Glutamatergic neuron (in vitro differentiated cells): ENCODE results near the gene MS4A8. TPM values are rescaled to one million over a fixed set of nuclear protein-coding genes. Genes with fewer than 3 reads are reported as not detected.

Experiments
- DNase-seq: peaks from one replicate; pipeline ENCODE4 v3.0.0; 2022
- H3K27ac Mint-ChIP-seq: one replicate; pipeline ENCODE4 v1.8.0; 2020; ENCODE audit warnings: mild to moderate bottlenecking, mixed read lengths, inconsistent platforms; ENCODE audit not compliant: unreplicated experiment
- H3K27me3 Mint-ChIP-seq: one replicate; pipeline ENCODE4 v1.8.0; 2020; ENCODE audit warnings: mild to moderate bottlenecking, moderate library complexity, mixed read lengths, inconsistent platforms; ENCODE audit not compliant: unreplicated experiment
- H3K36me3 Mint-ChIP-seq: one replicate; pipeline ENCODE4 v1.8.0; 2020; ENCODE audit warnings: mild to moderate bottlenecking, mixed read lengths, inconsistent platforms; ENCODE audit not compliant: unreplicated experiment
- H3K4me1 Mint-ChIP-seq: one replicate; pipeline ENCODE4 v1.8.0; 2020; ENCODE audit warnings: mild to moderate bottlenecking, low read depth, mixed read lengths, inconsistent platforms; ENCODE audit not compliant: unreplicated experiment
- H3K4me3 Mint-ChIP-seq: one replicate; pipeline ENCODE4 v1.8.0; 2020; ENCODE audit warnings: mild to moderate bottlenecking, mixed read lengths, inconsistent platforms; ENCODE audit not compliant: unreplicated experiment
- H3K9me3 Mint-ChIP-seq: one replicate; pipeline ENCODE4 v1.8.0; 2020; ENCODE audit warnings: mild to moderate bottlenecking, moderate library complexity, mixed read lengths, inconsistent platforms; ENCODE audit not compliant: unreplicated experiment
- total RNA-seq: library from RNA; stranded (reverse); fragmentation: NEBNext Ultra II Directional; extraction: Animal tissue kit (Norgen Biotek cat#: 25700); gene quantifications from one replicate; pipeline ENCODE4 v1.2.1, GENCODE V29; 2021; ENCODE audit not compliant: unreplicated experiment
- TF ChIP-seq, protein P1 (sequence below): fragments of 200-600 bp; sonication (generic); IDR thresholded peaks from one replicate; pipeline ENCODE4 v1.5.0; 2021; ENCODE audit not compliant: partially characterized antibody, unreplicated experiment

MS4A8 gene
- total RNA-seq, 1 donor from 2014 or later, result not detected

DNA sequence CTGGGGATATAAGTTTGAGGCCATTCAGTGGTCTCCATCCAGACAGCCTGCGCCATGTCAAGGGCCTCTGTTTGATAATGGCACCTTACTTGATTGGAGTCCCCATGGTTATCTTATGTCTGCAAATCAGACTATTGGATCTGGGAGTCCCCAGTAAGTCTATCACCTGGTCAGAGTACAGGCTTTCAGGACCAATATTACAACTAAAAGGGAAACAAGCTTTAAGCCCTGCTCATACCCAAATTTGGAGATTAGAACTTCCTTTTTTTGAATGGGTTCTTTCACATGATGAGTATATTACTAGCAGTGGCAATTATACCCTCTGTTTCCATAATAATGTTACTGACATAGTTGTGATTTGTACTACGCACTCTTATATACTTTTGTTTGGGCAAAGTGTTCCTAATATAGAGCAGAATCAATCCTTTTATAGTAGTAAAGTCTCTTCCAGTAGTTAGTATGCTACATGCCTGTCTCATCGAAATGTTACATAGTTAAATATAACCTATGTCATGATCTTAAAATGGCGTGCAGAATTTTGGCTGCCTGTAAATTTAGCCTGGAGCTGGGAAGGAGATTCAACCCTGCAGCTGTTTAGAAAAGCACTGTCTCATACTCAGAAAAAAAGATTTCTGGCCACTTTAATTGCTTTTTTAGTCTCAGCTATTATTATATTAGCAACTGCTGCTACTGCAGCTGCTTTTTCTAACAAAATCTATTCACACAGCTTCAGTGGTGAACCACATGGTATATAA lies 62.2 kb downstream of the MS4A8 start:
- Mint-ChIP-seq H3K9me3 (no peaks in the 10 kb centered on the region), H3K27me3 (no peaks in the 10 kb centered on the region), H3K4me1 (no peaks in the 10 kb centered on the region), H3K4me3 (no peak overlapping the region), H3K27ac (no peak overlapping the region), H3K36me3 (no peaks in the 10 kb centered on the region)
- no peak for DNase-seq
- TF ChIP-seq, protein P1, sequence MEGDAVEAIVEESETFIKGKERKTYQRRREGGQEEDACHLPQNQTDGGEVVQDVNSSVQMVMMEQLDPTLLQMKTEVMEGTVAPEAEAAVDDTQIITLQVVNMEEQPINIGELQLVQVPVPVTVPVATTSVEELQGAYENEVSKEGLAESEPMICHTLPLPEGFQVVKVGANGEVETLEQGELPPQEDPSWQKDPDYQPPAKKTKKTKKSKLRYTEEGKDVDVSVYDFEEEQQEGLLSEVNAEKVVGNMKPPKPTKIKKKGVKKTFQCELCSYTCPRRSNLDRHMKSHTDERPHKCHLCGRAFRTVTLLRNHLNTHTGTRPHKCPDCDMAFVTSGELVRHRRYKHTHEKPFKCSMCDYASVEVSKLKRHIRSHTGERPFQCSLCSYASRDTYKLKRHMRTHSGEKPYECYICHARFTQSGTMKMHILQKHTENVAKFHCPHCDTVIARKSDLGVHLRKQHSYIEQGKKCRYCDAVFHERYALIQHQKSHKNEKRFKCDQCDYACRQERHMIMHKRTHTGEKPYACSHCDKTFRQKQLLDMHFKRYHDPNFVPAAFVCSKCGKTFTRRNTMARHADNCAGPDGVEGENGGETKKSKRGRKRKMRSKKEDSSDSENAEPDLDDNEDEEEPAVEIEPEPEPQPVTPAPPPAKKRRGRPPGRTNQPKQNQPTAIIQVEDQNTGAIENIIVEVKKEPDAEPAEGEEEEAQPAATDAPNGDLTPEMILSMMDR, result no peak

- no peaks in the 10 kb centered on the region for H3K9me3 Mint-ChIP-seq
- H3K4me1 Mint-ChIP-seq, result no peaks in the 10 kb centered on the region
- TF ChIP-seq, protein P1, result peak; percentile 70
- no peaks in the 10 kb centered on the region for H3K36me3 Mint-ChIP-seq
- no peak overlapping the region for H3K27ac Mint-ChIP-seq
- no peak for DNase-seq
- H3K4me3 Mint-ChIP-seq, result no peak overlapping the region
- peaks cover 3% of the 10 kb centered on the region for H3K27me3 Mint-ChIP-seq
These were observed 63.7 kb downstream of the MS4A8 start for GRCh38 chr11:60762851-60763691.

DNA sequence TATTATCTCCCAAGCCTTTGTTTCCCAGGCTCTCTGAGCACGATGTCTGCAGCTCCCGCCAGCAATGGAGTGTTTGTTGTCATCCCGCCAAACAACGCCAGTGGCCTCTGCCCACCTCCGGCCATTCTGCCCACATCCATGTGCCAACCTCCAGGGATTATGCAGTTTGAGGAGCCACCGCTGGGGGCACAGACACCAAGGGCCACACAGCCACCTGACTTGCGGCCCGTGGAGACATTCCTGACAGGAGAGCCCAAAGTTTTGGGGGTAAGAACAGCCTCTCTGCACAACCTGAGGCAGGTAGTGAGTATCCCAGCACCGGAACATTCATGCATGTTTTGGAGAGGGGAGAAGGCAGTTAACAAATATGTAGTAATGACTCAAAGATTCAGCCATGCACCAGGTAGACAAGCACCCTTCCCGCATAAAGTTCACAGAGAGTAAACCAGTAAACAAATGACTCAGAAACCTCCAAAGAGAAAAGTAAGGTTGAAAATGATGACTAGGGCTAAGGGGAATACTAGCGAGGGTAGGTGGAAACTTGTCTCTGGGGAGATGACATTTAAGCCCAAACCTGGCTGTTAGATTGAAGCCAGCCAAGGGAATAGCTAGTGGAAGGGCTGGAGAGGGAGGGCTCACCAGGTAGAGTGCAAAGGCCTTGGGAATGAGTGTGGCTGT lies 64.4 kb downstream of the MS4A8 start:
- Mint-ChIP-seq H3K27me3 (peaks cover 3% of the 10 kb centered on the region), H3K9me3 (peaks cover 3% of the 10 kb centered on the region), H3K27ac (no peak overlapping the region), H3K4me3 (no peak overlapping the region), H3K36me3 (no peaks in the 10 kb centered on the region), H3K4me1 (no peaks in the 10 kb centered on the region)
- TF ChIP-seq, protein P1, result no peak
- no peak for DNase-seq

- peaks cover 6% of the 10 kb centered on the region for H3K9me3 Mint-ChIP-seq
- no peak overlapping the region for H3K4me3 Mint-ChIP-seq
- DNase-seq, result no peak
These were observed 65.5 kb downstream of the MS4A8 start for GRCh38 chr11:60764879-60765278.

More at GRCh38 chr11:60764879-60765278, 65.5 kb downstream of the MS4A8 start:
- H3K4me1 Mint-ChIP-seq, result no peaks in the 10 kb centered on the region
- no peaks in the 10 kb centered on the region for H3K36me3 Mint-ChIP-seq
- H3K27ac Mint-ChIP-seq, result no peak overlapping the region
- peaks cover 3% of the 10 kb centered on the region for H3K27me3 Mint-ChIP-seq
- TF ChIP-seq, protein P1, result no peak
